DOHH2 (cell line): ENCODE measurements around the gene ALKBH3.

Source experiments
- H3F3A ChIP-seq: fragments of 200-600 bp; sonication (generic), shearing (Covaris generic); 2 replicates; pipeline ENCODE4 v1.6.0; 2016; ENCODE audit warnings: antibody characterized with exemption, mild to moderate bottlenecking; ENCODE audit not compliant: control insufficient read depth, insufficient read depth
- H3K27ac ChIP-seq: fragments of 200-600 bp; sonication (generic); 2 replicates; pipeline ENCODE4 v1.5.1; 2014; ENCODE audit warnings: low read depth, mild to moderate bottlenecking, low read length, moderate library complexity
- H3K27me3 ChIP-seq: fragments of 200-600 bp; sonication (generic); 2 replicates; pipeline ENCODE4 v1.6.1; 2014; ENCODE audit warnings: mild to moderate bottlenecking, low read length, mixed read lengths; ENCODE audit not compliant: control insufficient read depth
- H3K36me3 ChIP-seq: fragments of 200-600 bp; sonication (generic); 2 replicates; pipeline ENCODE4 v1.6.1; 2014; ENCODE audit warnings: mild to moderate bottlenecking, low read length, moderate library complexity, mixed read lengths; ENCODE audit not compliant: control insufficient read depth
- H3K4me1 ChIP-seq: fragments of 200-600 bp; sonication (generic); 2 replicates; pipeline ENCODE4 v1.6.1; 2014; ENCODE audit warnings: mild to moderate bottlenecking, low read length, mixed read lengths; ENCODE audit not compliant: control insufficient read depth
- H3K4me2 ChIP-seq: fragments of 200-600 bp; sonication (generic); 2 replicates; pipeline ENCODE4 v1.6.0; 2014; ENCODE audit warnings: mild to moderate bottlenecking, low read length, moderate library complexity
- H3K4me3 ChIP-seq: fragments of 200-600 bp; sonication (generic); 2 replicates; pipeline ENCODE4 v1.5.1; 2014; ENCODE audit warnings: mild to moderate bottlenecking, low read length, mixed read lengths
- H3K79me2 ChIP-seq: fragments of 200-600 bp; sonication (generic); 2 replicates; pipeline ENCODE4 v1.6.1; 2014; ENCODE audit warnings: mild to moderate bottlenecking, low read length, mixed read lengths; ENCODE audit not compliant: control insufficient read depth
- H3K9me2 ChIP-seq: fragments of 200-600 bp; sonication (generic); replicated peaks from 2 replicates; pipeline ENCODE4 v1.6.1; 2014; ENCODE audit warnings: mild to moderate bottlenecking, low read length, mixed read lengths; ENCODE audit not compliant: control insufficient read depth
- H3K9me3 ChIP-seq: fragments of 200-600 bp; sonication (generic); 2 replicates; pipeline ENCODE4 v1.6.1; 2014; ENCODE audit warnings: antibody characterized with exemption, low read length, mixed read lengths; ENCODE audit not compliant: control insufficient read depth, insufficient read depth
- H4K20me1 ChIP-seq: fragments of 200-600 bp; sonication (generic); 2 replicates; pipeline ENCODE4 v1.6.0; 2014; ENCODE audit warnings: low read depth, mild to moderate bottlenecking, antibody characterized with exemption, low read length, moderate library complexity; ENCODE audit not compliant: control insufficient read depth, insufficient read depth
- CTCF ChIP-seq: fragments of 200-600 bp; sonication (generic); IDR thresholded peaks from one replicate; pipeline ENCODE4 v1.5.1; 2014; ENCODE audit warnings: antibody characterized with exemption, mild to moderate bottlenecking, low read depth, low read length; ENCODE audit not compliant: poor library complexity, severe bottlenecking
- EZH2phosphoT487 ChIP-seq: fragments of 200-600 bp; sonication (generic); IDR thresholded peaks from 2 replicates; pipeline ENCODE4 v1.6.1; 2017; ENCODE audit warnings: borderline replicate concordance, mild to moderate bottlenecking, antibody characterized with exemption, low read length, moderate library complexity, mixed read lengths

ALKBH3 gene

GRCh38 chr11:43834286-43834685, 46.3 kb upstream of the ALKBH3 start:
- Histone ChIP-seq H3K79me2 (no peaks in the 10 kb centered on the region), H3K4me1 (no peaks in the 10 kb centered on the region), H3F3A (no peaks in the 10 kb centered on the region), H3K9me2 (no peaks in the 10 kb centered on the region), H3K9me3 (no peaks in the 10 kb centered on the region), H3K36me3 (peaks cover 55% of the 10 kb centered on the region), H3K4me3 (no peak overlapping the region), H3K27me3 (no peaks in the 10 kb centered on the region), H3K4me2 (no peak overlapping the region), H3K27ac (no peak overlapping the region), H4K20me1 (no peaks in the 10 kb centered on the region)
- TF ChIP-seq EZH2phosphoT487 (no peak), CTCF (no peak)

GRCh38 chr11:43835104-43835503, 45.5 kb upstream of the ALKBH3 start:
- H3K79me2 ChIP-seq = no peaks in the 10 kb centered on the region
- H3K36me3 ChIP-seq = peaks cover 55% of the 10 kb centered on the region
- TF ChIP-seq CTCF (no peak), EZH2phosphoT487 (no peak)

GRCh38 chr11:43837879-43838278, 42.8 kb upstream of the ALKBH3 start:
- H3K36me3 ChIP-seq = peaks cover 57% of the 10 kb centered on the region
- TF ChIP-seq EZH2phosphoT487 (no peak), CTCF (no peak)
- H3K4me2 ChIP-seq = no peak overlapping the region
- no peaks in the 10 kb centered on the region for H3K27me3 ChIP-seq
- no peaks in the 10 kb centered on the region for H4K20me1 ChIP-seq
- no peaks in the 10 kb centered on the region for H3F3A ChIP-seq
- no peaks in the 10 kb centered on the region for H3K79me2 ChIP-seq
- no peaks in the 10 kb centered on the region for H3K9me3 ChIP-seq
- H3K4me3 ChIP-seq = no peak overlapping the region
- H3K27ac ChIP-seq = no peak overlapping the region
- no peaks in the 10 kb centered on the region for H3K9me2 ChIP-seq
- H3K4me1 ChIP-seq = no peaks in the 10 kb centered on the region

More at GRCh38 chr11:43835104-43835503, 45.5 kb upstream of the ALKBH3 start:
- Histone ChIP-seq H3K9me2 (no peaks in the 10 kb centered on the region), H3F3A (no peaks in the 10 kb centered on the region), H3K4me2 (no peak overlapping the region), H3K4me1 (no peaks in the 10 kb centered on the region), H4K20me1 (no peaks in the 10 kb centered on the region), H3K4me3 (no peak overlapping the region), H3K9me3 (no peaks in the 10 kb centered on the region), H3K27me3 (no peaks in the 10 kb centered on the region), H3K27ac (no peak overlapping the region)

GRCh38 chr11:43842021-43842420, 38.6 kb upstream of the ALKBH3 start:
- Histone ChIP-seq H3K4me1 (no peaks in the 10 kb centered on the region), H3K9me3 (no peaks in the 10 kb centered on the region), H3K36me3 (peaks cover 69% of the 10 kb centered on the region), H3K27ac (no peak overlapping the region), H3F3A (no peaks in the 10 kb centered on the region), H3K9me2 (no peaks in the 10 kb centered on the region), H3K79me2 (no peaks in the 10 kb centered on the region), H4K20me1 (no peaks in the 10 kb centered on the region), H3K27me3 (no peaks in the 10 kb centered on the region), H3K4me3 (no peak overlapping the region), H3K4me2 (no peak overlapping the region)
- no peak for TF ChIP-seq CTCF
- TF ChIP-seq EZH2phosphoT487 = no peak
